ENCODE results near the gene RNGTT.
"Not testable (repeated sequence)": the region's sequence is repeated elsewhere in the genome, so short reads cannot be mapped to it uniquely, and the experiment has no call there.

Gene RNGTT

DNA sequence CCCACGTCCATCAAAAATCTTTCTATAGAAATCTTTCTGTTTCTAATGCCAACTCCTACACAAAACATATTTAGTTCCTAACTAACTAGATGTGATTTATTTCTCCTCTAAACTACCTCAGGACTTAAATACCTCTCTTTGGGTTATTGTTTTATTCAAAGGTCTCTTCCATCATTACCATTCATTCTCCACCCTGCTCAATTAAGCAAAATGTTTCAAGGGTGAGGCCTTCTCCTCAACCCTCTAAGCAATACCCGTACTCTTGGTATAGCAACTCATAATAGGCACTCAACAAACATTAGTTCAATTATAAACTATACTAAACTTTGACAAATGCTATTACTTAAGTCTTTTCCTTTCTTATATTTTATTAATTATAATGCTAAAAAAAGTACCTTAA, 111.4 kb downstream of the RNGTT start:
- Histone ChIP-seq H3K4me1 (ENCODE audit: control insufficient read depth in 1 of 2, insufficient read depth in 2 of 2, low read length in 2 of 2) (no peaks in the 10 kb centered on the region), H3K9me3 (ENCODE audit: control insufficient read depth in 1 of 2, low read length in 2 of 2) (no peaks in the 10 kb centered on the region), H3K36me3 (ENCODE audit: control insufficient read depth in 1 of 2, insufficient read depth in 2 of 2, low read length in 2 of 2) (no peaks in the 10 kb centered on the region), H3K4me3 (ENCODE audit: low read depth in 1 of 2, low read length in 2 of 2) (no peak overlapping the region), H3K27ac (ENCODE audit: low read length) (no peak overlapping the region), H3K27me3 (ENCODE audit: low read depth, low read length) (no peaks in the 10 kb centered on the region)

GRCh38 chr6:88848870-88849269, 114.5 kb downstream of the RNGTT start:
- Histone ChIP-seq H3K36me3 (ENCODE audit: control insufficient read depth in 1 of 2, insufficient read depth in 2 of 2, low read length in 2 of 2) (no peaks in the 10 kb centered on the region), H3K4me3 (ENCODE audit: low read depth in 1 of 2, low read length in 2 of 2) (no peak overlapping the region), H3K27ac (ENCODE audit: low read length) (no peak overlapping the region), H3K27me3 (ENCODE audit: low read depth, low read length) (no peaks in the 10 kb centered on the region), H3K4me1 (ENCODE audit: control insufficient read depth in 1 of 2, insufficient read depth in 2 of 2, low read length in 2 of 2) (no peaks in the 10 kb centered on the region), H3K9me3 (ENCODE audit: control insufficient read depth in 1 of 2, low read length in 2 of 2) (no peaks in the 10 kb centered on the region)

DNA sequence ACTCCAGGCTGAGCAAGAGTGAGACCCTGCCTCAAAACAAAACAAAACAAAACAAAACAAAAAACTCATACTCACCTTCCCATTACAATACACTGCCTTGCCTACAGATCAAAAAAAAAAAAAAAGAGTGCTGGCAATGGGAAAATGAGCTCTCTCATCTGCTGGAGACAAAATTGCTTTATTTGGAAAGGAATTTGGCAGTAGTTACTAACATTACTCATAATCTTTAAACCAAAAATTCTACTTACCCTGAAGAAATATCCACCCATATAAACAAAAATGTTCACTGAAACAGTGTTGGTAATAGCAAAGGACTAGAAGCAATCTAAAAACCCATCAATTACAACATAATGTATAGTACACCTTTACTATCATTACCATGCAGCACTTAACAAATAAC, 120.4 kb downstream of the RNGTT start:
- H3K9me3 ChIP-seq (ENCODE audit: control insufficient read depth in 1 of 2, low read length in 2 of 2), result no peaks in the 10 kb centered on the region
- peaks cover 4% of the 10 kb centered on the region in 2 donors for H3K4me1 ChIP-seq (ENCODE audit: control insufficient read depth in 1 of 2, insufficient read depth in 2 of 2, low read length in 2 of 2)
- H3K27me3 ChIP-seq (ENCODE audit: low read depth, low read length), result no peaks in the 10 kb centered on the region
- no peak overlapping the region for H3K27ac ChIP-seq (ENCODE audit: low read length)
- H3K36me3 ChIP-seq (ENCODE audit: control insufficient read depth in 1 of 2, insufficient read depth in 2 of 2, low read length in 2 of 2), result no peaks in the 10 kb centered on the region
- H3K4me3 ChIP-seq (ENCODE audit: low read depth in 1 of 2, low read length in 2 of 2), result no peak overlapping the region

- H3K27ac ChIP-seq (ENCODE audit: low read length), result no peak overlapping the region
Observed at GRCh38 chr6:88842320-88842719, 121.1 kb downstream of the RNGTT start.

DNA sequence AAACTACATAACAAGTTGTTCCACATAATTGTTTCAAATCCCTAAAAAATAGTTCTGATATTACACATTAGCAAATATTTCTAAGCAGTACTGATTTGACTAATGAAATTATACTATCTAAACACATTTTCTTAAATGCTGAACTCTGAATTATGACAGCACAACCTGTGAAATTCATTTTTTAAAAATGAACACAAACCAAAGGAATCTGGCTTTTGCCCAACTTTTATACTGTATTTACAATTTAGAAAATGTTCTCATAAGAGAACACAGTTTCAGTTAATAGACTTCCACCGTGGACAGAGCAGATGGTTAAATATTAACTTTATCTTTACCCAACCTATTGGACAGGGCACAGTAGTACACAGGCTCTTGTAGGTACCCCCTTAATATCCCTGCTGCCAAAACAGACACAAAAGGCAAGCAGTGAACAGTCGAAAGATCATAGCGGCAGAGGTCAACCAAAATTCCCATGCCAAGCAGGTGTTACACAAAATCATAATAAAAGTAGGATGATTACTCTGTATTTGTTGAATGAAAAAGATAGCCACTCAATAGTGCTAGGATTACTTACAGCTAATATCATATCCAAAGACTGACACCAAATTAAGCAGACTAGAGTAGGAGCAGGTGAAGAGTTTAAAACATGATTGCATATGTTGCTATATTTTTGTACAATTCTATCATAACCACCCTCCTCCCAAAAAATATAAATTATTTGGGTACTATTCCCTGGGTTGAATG, 122.5 kb downstream of the RNGTT start:
- Histone ChIP-seq H3K4me3 (ENCODE audit: low read depth in 1 of 2, low read length in 2 of 2) (no peak overlapping the region), H3K36me3 (ENCODE audit: control insufficient read depth in 1 of 2, insufficient read depth in 2 of 2, low read length in 2 of 2) (no peaks in the 10 kb centered on the region), H3K27me3 (ENCODE audit: low read depth, low read length) (no peaks in the 10 kb centered on the region), H3K9me3 (ENCODE audit: control insufficient read depth in 1 of 2, low read length in 2 of 2) (peaks cover 0 to 3% of the 10 kb centered on the region in 2 donors), H3K27ac (ENCODE audit: low read length) (no peak overlapping the region), H3K4me1 (ENCODE audit: control insufficient read depth in 1 of 2, insufficient read depth in 2 of 2, low read length in 2 of 2) (peaks cover 4% of the 10 kb centered on the region in 2 donors)

More at GRCh38 chr6:88842320-88842719, 121.1 kb downstream of the RNGTT start:
- Histone ChIP-seq H3K27me3 (ENCODE audit: low read depth, low read length) (no peaks in the 10 kb centered on the region), H3K4me3 (ENCODE audit: low read depth in 1 of 2, low read length in 2 of 2) (no peak overlapping the region), H3K36me3 (ENCODE audit: control insufficient read depth in 1 of 2, insufficient read depth in 2 of 2, low read length in 2 of 2) (no peaks in the 10 kb centered on the region), H3K9me3 (ENCODE audit: control insufficient read depth in 1 of 2, low read length in 2 of 2) (no peaks in the 10 kb centered on the region), H3K4me1 (ENCODE audit: control insufficient read depth in 1 of 2, insufficient read depth in 2 of 2, low read length in 2 of 2) (peaks cover 4% of the 10 kb centered on the region in 2 donors)

DNA sequence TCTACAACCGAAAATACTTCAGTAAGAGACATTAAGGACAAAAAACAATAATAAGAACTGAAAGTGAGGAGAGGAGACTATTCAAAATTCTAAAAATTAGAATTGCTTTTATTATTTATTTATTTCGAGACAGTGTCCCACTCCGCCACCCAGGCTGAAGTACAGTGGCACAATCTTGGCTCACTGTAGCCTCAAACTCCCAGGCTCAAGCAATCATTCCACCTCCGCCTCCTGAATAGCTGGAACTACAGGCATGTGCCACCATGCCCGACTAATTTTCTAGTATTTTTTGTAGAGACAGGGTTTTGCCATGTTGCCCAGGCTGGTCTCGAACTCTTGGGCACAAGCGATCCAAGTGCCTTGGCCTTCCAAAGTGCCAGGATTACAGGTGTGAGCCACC, 123.1 kb downstream of the RNGTT start:
- H3K27ac ChIP-seq (ENCODE audit: low read length), result no peak overlapping the region
- no peak overlapping the region for H3K4me3 ChIP-seq (ENCODE audit: low read depth in 1 of 2, low read length in 2 of 2)
- H3K4me1 ChIP-seq (ENCODE audit: control insufficient read depth in 1 of 2, insufficient read depth in 2 of 2, low read length in 2 of 2), result peaks cover 4% of the 10 kb centered on the region in 2 donors
- H3K36me3 ChIP-seq (ENCODE audit: control insufficient read depth in 1 of 2, insufficient read depth in 2 of 2, low read length in 2 of 2), result no peaks in the 10 kb centered on the region
- H3K27me3 ChIP-seq (ENCODE audit: low read depth, low read length), result no peaks in the 10 kb centered on the region
- H3K9me3 ChIP-seq (ENCODE audit: control insufficient read depth in 1 of 2, low read length in 2 of 2), result peaks cover 0 to 3% of the 10 kb centered on the region in 2 donors

- Histone ChIP-seq H3K4me1 (ENCODE audit: control insufficient read depth in 1 of 2, insufficient read depth in 2 of 2, low read length in 2 of 2) (peaks cover 4% of the 10 kb centered on the region in 2 donors), H3K27me3 (ENCODE audit: low read depth, low read length) (no peaks in the 10 kb centered on the region), H3K36me3 (ENCODE audit: control insufficient read depth in 1 of 2, insufficient read depth in 2 of 2, low read length in 2 of 2) (no peaks in the 10 kb centered on the region), H3K27ac (ENCODE audit: low read length) (no peak overlapping the region), H3K9me3 (ENCODE audit: control insufficient read depth in 1 of 2, low read length in 2 of 2) (peaks cover 0 to 3% of the 10 kb centered on the region in 2 donors), H3K4me3 (ENCODE audit: low read depth in 1 of 2, low read length in 2 of 2) (no peak overlapping the region)
Observed at GRCh38 chr6:88839280-88839679, 124.1 kb downstream of the RNGTT start.

DNA sequence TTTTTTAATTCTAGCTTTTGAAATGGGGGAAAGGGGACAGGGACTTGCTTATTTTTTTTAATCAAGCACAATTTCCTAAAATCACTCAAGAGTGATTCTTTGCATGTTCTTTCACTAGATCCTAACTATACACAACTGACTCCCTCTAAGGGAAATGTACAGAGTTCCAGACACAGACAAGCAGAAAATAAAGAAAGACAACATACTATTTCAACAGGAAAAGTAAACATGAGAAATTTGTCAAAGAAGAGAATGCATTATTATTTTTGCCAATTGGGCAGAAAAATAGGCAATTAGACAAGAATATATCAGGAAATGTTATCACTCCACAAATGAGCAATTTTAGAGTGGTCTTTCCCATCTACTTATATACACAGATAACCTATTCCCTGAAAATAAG, 128.2 kb downstream of the RNGTT start:
- Histone ChIP-seq H3K36me3 (ENCODE audit: control insufficient read depth in 1 of 2, insufficient read depth in 2 of 2, low read length in 2 of 2) (no peaks in the 10 kb centered on the region), H3K4me1 (ENCODE audit: control insufficient read depth in 1 of 2, insufficient read depth in 2 of 2, low read length in 2 of 2) (peaks cover 0 to under 1% of the 10 kb centered on the region in 2 donors), H3K9me3 (ENCODE audit: control insufficient read depth in 1 of 2, low read length in 2 of 2) (peaks cover 0 to 3% of the 10 kb centered on the region in 2 donors), H3K27me3 (ENCODE audit: low read depth, low read length) (no peaks in the 10 kb centered on the region), H3K27ac (ENCODE audit: low read length) (no peak overlapping the region), H3K4me3 (ENCODE audit: low read depth in 1 of 2, low read length in 2 of 2) (no peak overlapping the region)

DNA sequence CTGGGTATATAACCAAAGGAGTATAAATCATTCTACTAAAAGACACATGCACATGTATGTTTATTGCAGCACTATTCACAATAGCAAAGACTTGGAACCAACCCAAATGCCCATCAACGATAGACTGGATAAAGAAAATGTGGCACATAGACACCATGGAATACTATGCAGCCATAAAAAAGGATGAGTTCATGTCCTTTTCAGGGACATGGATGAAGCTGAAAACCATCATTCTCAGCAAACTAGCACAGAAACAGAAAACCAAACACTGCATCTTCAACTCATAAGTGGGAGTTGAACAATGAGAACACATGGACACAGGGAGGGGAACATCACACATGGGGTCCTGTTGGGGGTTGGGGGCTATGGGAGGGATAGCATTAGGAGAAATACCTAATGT, 130.3 kb downstream of the RNGTT start:
- H3K27me3 ChIP-seq (ENCODE audit: low read depth, low read length); H3K27ac ChIP-seq (ENCODE audit: low read length); H3K4me3 ChIP-seq (ENCODE audit: low read depth in 1 of 2, low read length in 2 of 2); H3K4me1 ChIP-seq (ENCODE audit: control insufficient read depth in 1 of 2, insufficient read depth in 2 of 2, low read length in 2 of 2); H3K9me3 ChIP-seq (ENCODE audit: control insufficient read depth in 1 of 2, low read length in 2 of 2); H3K36me3 ChIP-seq (ENCODE audit: control insufficient read depth in 1 of 2, insufficient read depth in 2 of 2, low read length in 2 of 2): not testable (repeated sequence)

GRCh38 chr6:88827599-88827998, 135.8 kb downstream of the RNGTT start:
- H3K9me3 ChIP-seq (ENCODE audit: control insufficient read depth in 1 of 2, low read length in 2 of 2); H3K4me3 ChIP-seq (ENCODE audit: low read depth in 1 of 2, low read length in 2 of 2); H3K27ac ChIP-seq (ENCODE audit: low read length); H3K36me3 ChIP-seq (ENCODE audit: control insufficient read depth in 1 of 2, insufficient read depth in 2 of 2, low read length in 2 of 2); H3K4me1 ChIP-seq (ENCODE audit: control insufficient read depth in 1 of 2, insufficient read depth in 2 of 2, low read length in 2 of 2); H3K27me3 ChIP-seq (ENCODE audit: low read depth, low read length): not testable (repeated sequence)

DNA sequence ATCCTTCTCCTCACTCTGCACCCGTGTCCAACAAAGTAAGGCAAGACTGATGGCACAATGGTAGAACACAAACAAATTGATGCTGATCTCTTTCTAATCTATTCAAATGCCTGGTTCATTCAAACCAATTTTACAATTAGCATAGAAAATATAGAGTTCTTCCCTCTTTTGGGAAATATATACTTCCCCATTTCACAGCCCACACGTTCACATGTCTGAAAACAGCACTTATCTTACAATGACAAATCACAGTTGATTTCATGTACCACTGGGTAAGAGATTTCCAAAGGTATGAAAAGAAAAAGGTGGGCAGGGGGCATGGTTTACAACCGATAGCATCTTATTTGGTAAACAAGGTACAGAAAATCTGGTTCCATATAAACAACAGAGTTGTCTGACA, 137.6 kb downstream of the RNGTT start:
- H3K27me3 ChIP-seq (ENCODE audit: low read depth, low read length), result no peaks in the 10 kb centered on the region
- H3K9me3 ChIP-seq (ENCODE audit: control insufficient read depth in 1 of 2, low read length in 2 of 2), result no peaks in the 10 kb centered on the region
- no peak overlapping the region for H3K27ac ChIP-seq (ENCODE audit: low read length)
- no peaks in the 10 kb centered on the region for H3K36me3 ChIP-seq (ENCODE audit: control insufficient read depth in 1 of 2, insufficient read depth in 2 of 2, low read length in 2 of 2)
- H3K4me1 ChIP-seq (ENCODE audit: control insufficient read depth in 1 of 2, insufficient read depth in 2 of 2, low read length in 2 of 2), result no peaks in the 10 kb centered on the region
- no peak overlapping the region for H3K4me3 ChIP-seq (ENCODE audit: low read depth in 1 of 2, low read length in 2 of 2)

DNA sequence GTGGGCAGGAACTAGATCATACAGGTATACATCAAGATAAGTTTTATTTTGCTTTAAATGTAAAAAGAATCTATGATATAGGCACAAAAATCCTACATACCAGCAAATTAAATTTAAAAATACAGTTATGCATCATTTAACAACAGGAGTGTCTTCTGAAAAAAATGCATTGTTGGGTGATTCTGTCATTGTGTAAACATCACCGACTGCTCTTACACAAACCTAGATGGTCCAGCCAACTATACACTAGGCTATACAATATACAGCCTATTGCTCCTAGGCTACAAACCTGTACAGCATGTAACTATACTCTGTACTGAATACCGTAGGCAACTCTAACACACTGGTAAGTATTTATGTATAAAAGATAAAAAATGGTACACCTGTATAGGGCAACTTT, 139.4 kb downstream of the RNGTT start:
- Histone ChIP-seq H3K4me3 (ENCODE audit: low read depth in 1 of 2, low read length in 2 of 2) (no peak overlapping the region), H3K36me3 (ENCODE audit: control insufficient read depth in 1 of 2, insufficient read depth in 2 of 2, low read length in 2 of 2) (no peaks in the 10 kb centered on the region), H3K27me3 (ENCODE audit: low read depth, low read length) (no peaks in the 10 kb centered on the region), H3K4me1 (ENCODE audit: control insufficient read depth in 1 of 2, insufficient read depth in 2 of 2, low read length in 2 of 2) (no peaks in the 10 kb centered on the region), H3K9me3 (ENCODE audit: control insufficient read depth in 1 of 2, low read length in 2 of 2) (no peaks in the 10 kb centered on the region), H3K27ac (ENCODE audit: low read length) (no peak overlapping the region)

Measured in muscle layer of duodenum (tissue), 2 donors.